ENCODE measurements around the gene KIF17. TPM values are rescaled to one million over a fixed set of nuclear protein-coding genes. Genes with fewer than 3 reads are reported as not detected.

KIF17 gene
- total RNA-seq, 2 experiments from 2014 or later: 0.25 TPM; not detected in 1

DNA sequence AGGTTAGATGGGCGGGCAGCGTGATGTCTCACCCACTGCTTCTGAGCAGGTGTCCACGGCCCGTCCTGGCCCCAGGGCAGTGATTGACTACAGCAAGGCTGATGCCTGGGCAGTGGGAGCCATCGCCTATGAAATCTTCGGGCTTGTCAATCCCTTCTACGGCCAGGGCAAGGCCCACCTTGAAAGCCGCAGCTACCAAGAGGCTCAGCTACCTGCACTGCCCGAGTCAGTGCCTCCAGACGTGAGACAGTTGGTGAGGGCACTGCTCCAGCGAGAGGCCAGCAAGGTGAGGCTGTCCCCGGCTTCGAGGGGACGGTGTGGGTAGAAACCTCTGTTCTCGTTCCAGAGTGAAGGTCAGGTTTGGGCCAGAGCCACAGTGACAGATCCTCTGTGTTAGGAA is 68.9 kb downstream of the KIF17 start:
- Mint-ChIP-seq H3K4me3 (no peak overlapping the region), H3K9me3 (ENCODE audit: low read depth) (no peaks in the 10 kb centered on the region), H3K27ac (no peak overlapping the region), H3K27me3 (no peaks in the 10 kb centered on the region), H3K36me3 (ENCODE audit: low read depth) (peaks cover 35% of the 10 kb centered on the region), H3K4me1 (no peaks in the 10 kb centered on the region)
- DNase-seq (no peak), ATAC-seq (no peak)
- POLR2A ChIA-PET: interaction anchor here (0.7 kb wide), 1 partner anchor 35 kb away, joined by 3 read pairs; no protein-coding TSS in a partner anchor
- intact Hi-C loops (cut with DNase I, micrococcal nuclease): no loop called here
- CTCF ChIA-PET: interaction anchor here (1.1 kb wide), 1 partner anchor 8 kb away, joined by 4 read pairs; no protein-coding TSS in a partner anchor

DNA sequence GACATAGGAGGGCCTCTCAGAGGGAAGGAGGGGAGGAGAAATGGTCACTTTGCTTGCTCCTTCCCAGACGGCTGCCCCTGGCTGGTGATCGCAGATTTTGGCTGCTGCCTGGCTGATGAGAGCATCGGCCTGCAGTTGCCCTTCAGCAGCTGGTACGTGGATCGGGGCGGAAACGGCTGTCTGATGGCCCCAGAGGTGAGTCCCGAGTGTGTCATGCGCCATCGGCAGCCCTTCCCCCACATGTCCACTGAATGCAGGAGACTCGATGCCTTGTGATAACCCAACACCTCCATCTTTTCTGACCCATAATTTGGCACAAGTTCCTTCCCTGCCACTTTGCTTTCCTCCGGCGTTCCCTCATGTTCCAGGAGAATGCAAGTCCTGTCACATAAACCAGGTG is 69.4 kb downstream of the KIF17 start:
- Mint-ChIP-seq H3K27ac (no peak overlapping the region), H3K4me1 (no peaks in the 10 kb centered on the region), H3K4me3 (no peak overlapping the region), H3K9me3 (ENCODE audit: low read depth) (no peaks in the 10 kb centered on the region), H3K36me3 (ENCODE audit: low read depth) (peaks cover 31% of the 10 kb centered on the region), H3K27me3 (no peaks in the 10 kb centered on the region)
- POLR2A ChIA-PET: interaction anchor here (1.7 kb wide), 1 partner anchor 15 kb away, joined by 3 read pairs; no protein-coding TSS in a partner anchor
- DNase-seq (no peak), ATAC-seq (no peak)
- intact Hi-C loops (cut with DNase I, micrococcal nuclease): no loop called here
- CTCF ChIA-PET: no interaction called here

DNA sequence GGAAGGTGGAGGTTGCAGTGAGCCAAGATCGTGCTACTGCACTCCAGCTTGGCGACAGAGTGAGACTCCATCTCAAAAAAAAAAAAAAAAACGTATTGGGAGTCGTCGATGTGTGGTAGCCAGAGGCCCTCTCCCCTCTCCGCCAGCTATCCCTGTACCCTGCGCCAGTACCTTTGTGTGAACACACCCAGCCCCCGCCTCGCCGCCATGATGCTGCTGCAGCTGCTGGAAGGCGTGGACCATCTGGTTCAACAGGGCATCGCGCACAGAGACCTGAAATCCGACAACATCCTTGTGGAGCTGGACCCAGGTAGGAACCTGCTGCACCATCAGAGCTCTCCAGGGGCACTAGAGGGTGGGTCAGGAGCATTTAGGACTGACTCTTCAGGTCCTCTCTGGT is 72.4 kb downstream of the KIF17 start:
- intact Hi-C loops (cut with DNase I, micrococcal nuclease): no loop called here
- CTCF ChIA-PET: interaction anchor here (0.9 to 2.0 kb wide), 2 partner anchors 12 to 124 kb away, joined by 4 to 7 read pairs; partner anchors contain the start of gene PINK1
- peaks cover 6% of the 10 kb centered on the region for H3K36me3 Mint-ChIP-seq (ENCODE audit: low read depth)
- no peak overlapping the region for H3K4me3 Mint-ChIP-seq
- H3K4me1 Mint-ChIP-seq: no peaks in the 10 kb centered on the region
- ATAC-seq (no peak), DNase-seq (no peak)
- POLR2A ChIA-PET: interaction anchor here (0.8 kb wide), 1 partner anchor 9 kb away, joined by 4 read pairs; no protein-coding TSS in a partner anchor
- no peak overlapping the region for H3K27ac Mint-ChIP-seq
- H3K9me3 Mint-ChIP-seq (ENCODE audit: low read depth): no peaks in the 10 kb centered on the region
- H3K27me3 Mint-ChIP-seq: no peaks in the 10 kb centered on the region

DNA sequence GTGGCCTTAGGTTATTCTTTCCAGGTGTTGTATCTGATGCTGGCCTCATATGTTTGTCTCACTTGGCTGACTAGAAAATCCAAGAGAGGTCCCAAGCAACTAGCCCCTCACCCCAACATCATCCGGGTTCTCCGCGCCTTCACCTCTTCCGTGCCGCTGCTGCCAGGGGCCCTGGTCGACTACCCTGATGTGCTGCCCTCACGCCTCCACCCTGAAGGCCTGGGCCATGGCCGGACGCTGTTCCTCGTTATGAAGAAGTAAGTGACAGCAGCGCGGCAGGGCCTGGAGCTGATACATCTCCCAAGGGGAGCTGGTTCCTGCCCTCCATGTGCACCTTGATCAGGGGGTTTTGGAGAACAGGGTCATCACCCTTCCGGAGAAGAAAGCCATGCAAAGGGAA is 73.4 kb downstream of the KIF17 start:
- Mint-ChIP-seq H3K9me3 (ENCODE audit: low read depth) (no peaks in the 10 kb centered on the region), H3K27ac (no peak overlapping the region), H3K4me1 (no peaks in the 10 kb centered on the region), H3K36me3 (ENCODE audit: low read depth) (peaks cover 6% of the 10 kb centered on the region), H3K27me3 (no peaks in the 10 kb centered on the region), H3K4me3 (no peak overlapping the region)
- ChIA-PET POLR2A (interaction anchor here (0.6 kb wide), 1 partner anchor 729 kb away, joined by 3 read pairs; no protein-coding TSS in a partner anchor), CTCF (no interaction called here)
- no peak for DNase-seq
- intact Hi-C loops (cut with DNase I, micrococcal nuclease): no loop called here
- ATAC-seq: no peak

DNA sequence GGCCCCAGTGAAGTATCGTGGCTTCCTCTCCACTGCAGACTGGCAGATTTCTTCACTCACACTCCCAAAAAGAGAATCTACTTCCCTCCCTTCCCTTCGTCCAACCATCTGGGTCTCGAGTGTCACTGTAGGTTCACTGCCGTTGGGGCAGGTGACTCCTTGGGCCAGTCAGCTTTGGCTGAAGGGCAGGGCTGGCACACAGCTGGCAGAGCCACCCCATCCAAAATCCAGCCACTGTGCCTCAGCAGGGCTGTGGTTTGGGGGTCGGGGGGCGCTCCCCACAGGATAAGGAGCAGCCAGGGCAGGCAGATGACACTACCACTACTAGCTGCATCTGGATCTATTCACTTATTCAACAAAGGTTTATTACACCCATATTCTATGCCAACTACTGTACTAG is 74.7 kb downstream of the KIF17 start:
- ATAC-seq (no peak), DNase-seq (no peak)
- no peak overlapping the region for H3K4me3 Mint-ChIP-seq
- peaks cover 2% of the 10 kb centered on the region for H3K36me3 Mint-ChIP-seq (ENCODE audit: low read depth)
- H3K9me3 Mint-ChIP-seq (ENCODE audit: low read depth): no peaks in the 10 kb centered on the region
- ChIA-PET CTCF (interaction anchor here (0.6 to 3.4 kb wide), 4 partner anchors 10 to 339 kb away, joined by 3 to 17 read pairs (median 3); partner anchors contain the start of gene PINK1), POLR2A (no interaction called here)
- H3K27ac Mint-ChIP-seq: no peak overlapping the region
- no peaks in the 10 kb centered on the region for H3K27me3 Mint-ChIP-seq
- H3K4me1 Mint-ChIP-seq: no peaks in the 10 kb centered on the region
- intact Hi-C loops (cut with DNase I, micrococcal nuclease): no loop called here

DNA sequence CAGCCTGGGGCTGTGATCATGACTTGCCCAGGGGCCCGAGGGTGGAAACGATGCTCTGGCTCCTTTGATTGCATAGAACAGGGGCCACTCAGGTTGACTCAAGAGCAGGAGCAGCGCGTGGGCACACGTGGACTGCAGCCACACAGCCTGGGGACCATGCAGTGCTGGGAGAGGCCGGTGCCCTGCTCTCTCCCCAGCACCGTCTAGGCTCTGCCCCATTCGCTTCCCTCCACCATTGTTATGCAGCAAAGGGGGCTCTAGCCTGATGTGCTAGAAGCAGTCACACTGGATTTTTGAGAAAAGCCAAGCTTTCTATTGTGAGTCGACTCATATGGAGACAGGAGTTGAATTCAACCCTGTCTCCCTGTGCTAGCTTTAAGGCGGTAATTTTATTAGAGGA is 75.8 kb downstream of the KIF17 start:
- ChIA-PET CTCF (interaction anchor here (0.7 to 3.4 kb wide), 5 partner anchors 9 to 657 kb away, joined by 3 to 17 read pairs (median 4); partner anchors contain the start of gene PINK1), POLR2A (no interaction called here)
- no peaks in the 10 kb centered on the region for H3K27me3 Mint-ChIP-seq
- peaks cover 2% of the 10 kb centered on the region for H3K36me3 Mint-ChIP-seq (ENCODE audit: low read depth)
- H3K27ac Mint-ChIP-seq: no peak overlapping the region
- intact Hi-C loops (cut with DNase I, micrococcal nuclease): no loop called here
- no peaks in the 10 kb centered on the region for H3K4me1 Mint-ChIP-seq
- DNase-seq (no peak), ATAC-seq (no peak)
- H3K4me3 Mint-ChIP-seq: no peak overlapping the region
- H3K9me3 Mint-ChIP-seq (ENCODE audit: low read depth): no peaks in the 10 kb centered on the region

DNA sequence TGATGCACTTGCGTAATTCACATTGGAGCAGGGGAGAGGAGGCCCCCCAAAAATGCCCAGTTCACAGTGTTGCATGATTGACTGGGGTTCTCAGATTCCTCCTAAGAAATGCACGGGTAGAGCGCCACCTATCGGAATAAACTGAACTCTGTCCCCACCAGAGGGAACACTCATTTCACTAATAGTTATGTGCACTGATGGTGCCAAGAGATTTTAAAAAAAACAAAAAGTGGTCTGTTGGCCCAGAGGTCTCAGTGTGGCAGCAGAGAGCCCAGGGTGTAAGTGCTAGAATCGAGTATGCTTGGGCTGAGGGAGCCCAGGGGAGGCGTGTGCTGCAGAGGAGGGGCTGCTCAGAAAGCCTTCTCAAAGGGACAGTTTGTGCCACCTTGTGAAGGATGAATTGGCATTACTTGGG is 77.6 kb downstream of the KIF17 start:
- peak; percentile 78 for DNase-seq
- H3K4me1 Mint-ChIP-seq: no peaks in the 10 kb centered on the region
- POLR2A ChIA-PET: no interaction called here
- CTCF ChIA-PET: interaction anchor here (0.6 to 1.5 kb wide), 5 partner anchors 10 to 123 kb away, joined by 3 to 6 read pairs (median 4); no protein-coding TSS in a partner anchor
- H3K9me3 Mint-ChIP-seq (ENCODE audit: low read depth): no peaks in the 10 kb centered on the region
- no peaks in the 10 kb centered on the region for H3K27me3 Mint-ChIP-seq
- no peak overlapping the region for H3K27ac Mint-ChIP-seq
- intact Hi-C loops (cut with DNase I, micrococcal nuclease): loop anchor here (1.0 kb wide), 3 partner anchors 65 to 427 kb away; no protein-coding TSS in a partner anchor
- peaks cover 2% of the 10 kb centered on the region for H3K36me3 Mint-ChIP-seq (ENCODE audit: low read depth)
- H3K4me3 Mint-ChIP-seq: no peak overlapping the region
- peak; percentile 88 for ATAC-seq

DNA sequence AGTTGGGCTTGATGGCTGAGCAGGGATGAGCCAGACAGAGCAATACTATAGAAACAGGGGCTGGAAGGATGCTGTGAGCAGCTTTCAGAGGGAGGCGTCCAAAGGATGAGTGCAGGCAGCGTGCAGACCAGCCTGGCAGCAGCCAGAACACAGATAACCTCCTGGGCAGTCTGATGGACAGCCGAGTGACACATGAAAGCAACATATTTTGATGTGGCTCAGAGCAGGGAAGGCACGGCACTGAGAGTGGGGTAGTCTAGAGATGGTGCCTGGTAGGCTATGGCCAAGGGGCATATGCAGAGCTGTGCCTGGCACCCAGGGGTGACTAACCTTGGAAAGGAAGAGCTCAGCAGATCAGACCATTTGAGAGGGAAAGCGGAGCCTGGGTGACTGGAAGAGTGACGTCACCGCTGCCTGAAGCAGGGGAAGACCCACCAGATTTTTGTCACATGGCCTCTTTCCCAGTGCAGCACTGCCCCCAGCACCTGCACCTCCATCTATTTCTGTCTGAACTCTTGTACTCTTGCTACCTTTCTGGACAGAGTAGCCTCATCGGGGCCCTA is 80.9 kb downstream of the KIF17 start:
- POLR2A ChIA-PET: no interaction called here
- intact Hi-C loops (cut with DNase I, micrococcal nuclease): loop anchor here in 1 of 2 experiments (10.0 kb wide), 1 partner anchor 262 kb away; no protein-coding TSS in a partner anchor
- no peak overlapping the region for H3K4me3 Mint-ChIP-seq

DNA sequence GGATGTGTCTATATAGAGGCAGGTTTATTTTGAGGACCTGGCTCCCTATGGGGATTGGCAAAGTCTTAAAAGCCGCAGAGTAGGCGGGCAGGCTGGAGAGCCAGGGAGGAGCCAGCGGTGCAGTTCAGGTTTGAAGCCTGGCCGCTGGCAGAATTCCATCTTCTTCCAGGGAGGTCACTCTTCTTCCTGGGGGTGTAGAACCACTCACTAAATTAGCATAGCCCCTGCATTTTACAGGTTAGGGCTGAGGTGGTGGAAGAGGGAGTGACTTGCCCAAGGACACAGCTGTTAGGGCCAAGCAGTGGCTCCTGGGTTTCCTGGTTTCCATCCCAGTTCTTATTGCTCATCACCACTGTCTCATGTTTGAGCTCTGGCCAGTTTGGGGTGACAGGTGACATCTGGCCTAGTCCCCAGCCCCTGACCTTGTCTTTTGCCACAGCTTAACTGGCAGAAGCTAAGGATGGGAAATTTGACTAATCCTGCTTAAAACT is 83.2 kb downstream of the KIF17 start:
- CTCF ChIA-PET: interaction anchor here (0.9 to 3.9 kb wide), 5 partner anchors 24 to 560 kb away, joined by 3 to 30 read pairs (median 19); partner anchors contain the start of gene DDOST
- intact Hi-C loops (cut with DNase I, micrococcal nuclease): loop anchor here (1.0 to 10.0 kb wide), 3 partner anchors 127 to 260 kb away; partner anchors contain the start of gene MUL1 (in 1 of the 2)
- Mint-ChIP-seq H3K36me3 (ENCODE audit: low read depth) (no peaks in the 10 kb centered on the region), H3K4me3 (peak overlapping the region; percentile 72), H3K9me3 (ENCODE audit: low read depth) (no peaks in the 10 kb centered on the region), H3K27ac (no peak overlapping the region), H3K27me3 (no peaks in the 10 kb centered on the region), H3K4me1 (peaks cover 9% of the 10 kb centered on the region)
- ATAC-seq: peak; percentile 38
- POLR2A ChIA-PET: interaction anchor here (1.3 kb wide), 1 partner anchor 152 kb away, joined by 6 read pairs; the partner anchor contains the start of gene HP1BP3
- peak; percentile 25 for DNase-seq

More for the DNA sequence above, 80.9 kb downstream of the KIF17 start:
- no peak for DNase-seq
- H3K27me3 Mint-ChIP-seq: no peaks in the 10 kb centered on the region
- no peak overlapping the region for H3K27ac Mint-ChIP-seq
- no peak for ATAC-seq
- peaks cover 9% of the 10 kb centered on the region for H3K4me1 Mint-ChIP-seq
- no peaks in the 10 kb centered on the region for H3K9me3 Mint-ChIP-seq (ENCODE audit: low read depth)
- no peaks in the 10 kb centered on the region for H3K36me3 Mint-ChIP-seq (ENCODE audit: low read depth)
- CTCF ChIA-PET: interaction anchor here (0.7 to 1.5 kb wide), 2 partner anchors 42 to 115 kb away, joined by 3 to 5 read pairs; no protein-coding TSS in a partner anchor

DNA sequence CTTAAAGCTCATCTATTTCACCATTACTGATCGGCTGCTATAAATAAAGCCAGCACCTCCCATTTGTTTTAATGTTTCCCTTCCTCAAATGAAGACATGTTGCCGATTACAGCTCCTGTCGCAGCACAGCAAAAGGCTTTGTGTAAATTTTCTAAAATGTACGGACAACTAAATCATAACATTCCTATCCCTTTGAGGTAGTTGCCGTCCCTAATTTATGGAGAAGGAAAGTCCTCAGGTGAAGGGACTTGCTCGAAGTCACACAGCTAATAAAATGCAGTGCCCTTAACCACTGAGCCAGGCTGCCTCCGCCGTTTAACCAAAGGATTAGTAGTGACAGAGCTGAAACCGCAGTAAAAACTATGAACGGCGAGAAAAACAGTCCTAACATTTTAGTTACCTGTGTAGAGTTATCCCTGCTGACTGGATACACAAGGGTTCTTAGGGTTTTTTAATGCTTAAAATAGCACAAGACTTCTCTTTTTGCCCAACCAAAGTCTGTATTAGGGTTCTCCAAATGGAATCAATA is 83.7 kb downstream of the KIF17 start:
- ChIA-PET CTCF (interaction anchor here (0.5 to 3.9 kb wide), 22 partner anchors 8 to 1397 kb away, joined by 3 to 30 read pairs (median 4); partner anchors contain the start of gene DDOST), POLR2A (interaction anchor here (1.3 kb wide), 1 partner anchor 153 kb away, joined by 6 read pairs; the partner anchor contains the start of gene HP1BP3)
- H3K9me3 Mint-ChIP-seq (ENCODE audit: low read depth): peaks cover 1% of the 10 kb centered on the region
- H3K27ac Mint-ChIP-seq: peak overlapping the region; percentile 72
- H3K4me1 Mint-ChIP-seq: peaks cover 9% of the 10 kb centered on the region
- H3K36me3 Mint-ChIP-seq (ENCODE audit: low read depth): no peaks in the 10 kb centered on the region
- ATAC-seq (peak; percentile 34), DNase-seq (peak; percentile 28)
- intact Hi-C loops (cut with DNase I, micrococcal nuclease): loop anchor here (1.0 to 10.0 kb wide), 3 partner anchors 127 to 259 kb away; partner anchors contain the start of gene MUL1 (in 1 of the 2)
- H3K27me3 Mint-ChIP-seq: no peaks in the 10 kb centered on the region
- peak overlapping the region; percentile 72 for H3K4me3 Mint-ChIP-seq

Data from activated CD4-positive, alpha-beta T cell treated with anti-CD3 and anti-CD28 coated beads for 36 hours (primary cell).